Stimulated activated CD4-positive, alpha-beta T cell treated with anti-CD3 and anti-CD28 coated beads, Interleukin-12 subunit alpha, Interleukin-12 subunit beta, amount 100 ng/mL, for 4 hours (primary cell): ENCODE data around the gene CPOX.
"Not testable (repeated sequence)": the region's sequence is repeated elsewhere in the genome, so short reads cannot be mapped to it uniquely, and the experiment has no call there.

Experiments
- DNase-seq: peaks from one replicate; pipeline ENCODE4 v3.0.0-alpha.2; 2020

Gene CPOX

GRCh38 chr3:98560911-98561310, 32.5 kb downstream of the CPOX start:
- DNase-seq, result no peak

DNA sequence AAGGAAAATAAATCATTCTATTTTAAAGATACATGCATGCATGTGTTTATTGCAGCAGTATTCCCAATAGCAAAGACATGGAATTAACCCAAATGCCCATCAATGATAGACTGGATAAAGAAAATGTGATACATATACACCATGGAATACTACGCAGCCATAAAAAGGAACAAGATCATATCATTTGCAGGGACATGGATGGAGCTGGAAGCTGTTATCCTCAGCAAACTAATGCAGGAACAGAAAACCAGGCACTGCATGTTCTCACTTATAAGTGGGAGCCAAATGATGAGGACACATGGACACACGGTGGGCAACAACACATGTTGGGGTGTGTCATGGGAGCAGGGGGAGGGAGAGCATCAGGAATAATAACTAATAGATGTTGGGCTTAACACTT, 33.6 kb downstream of the CPOX start:
- not testable (repeated sequence) for DNase-seq

- DNase-seq, result no peak
These were observed 35.1 kb downstream of the CPOX start for GRCh38 chr3:98558100-98558827.

DNA sequence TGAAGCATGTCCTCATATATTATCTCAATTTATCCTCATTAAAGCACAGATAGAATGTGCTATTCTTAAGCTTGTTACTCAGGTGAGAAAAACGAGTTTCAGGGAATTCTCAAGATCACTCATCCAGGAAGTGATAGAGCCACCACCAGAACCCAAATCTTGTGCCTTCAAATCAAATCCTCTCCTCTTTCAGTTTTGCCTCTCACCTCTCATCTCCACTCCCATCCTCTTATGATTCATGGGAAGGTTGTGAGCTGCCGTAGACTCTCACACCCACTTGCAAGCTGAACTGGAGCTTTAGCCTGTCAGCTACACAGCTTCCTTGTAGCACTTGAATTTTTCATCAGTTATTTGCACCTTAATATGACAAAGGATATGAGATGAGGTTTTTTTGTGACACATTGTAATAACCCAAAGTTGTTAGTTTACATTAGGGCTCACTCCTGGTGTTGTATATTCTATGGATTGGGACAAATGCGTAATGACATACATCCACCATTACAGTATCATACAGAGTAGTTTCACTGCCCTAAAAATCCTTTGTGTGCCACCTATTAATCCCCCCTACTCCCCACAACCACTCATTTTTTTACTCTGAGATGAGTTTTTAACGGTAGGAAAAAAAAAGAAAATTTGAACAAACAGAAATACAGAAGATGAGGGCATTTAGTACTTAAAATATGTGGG, 35.9 kb downstream of the CPOX start:
- DNase-seq, result peak; percentile 37

DNA sequence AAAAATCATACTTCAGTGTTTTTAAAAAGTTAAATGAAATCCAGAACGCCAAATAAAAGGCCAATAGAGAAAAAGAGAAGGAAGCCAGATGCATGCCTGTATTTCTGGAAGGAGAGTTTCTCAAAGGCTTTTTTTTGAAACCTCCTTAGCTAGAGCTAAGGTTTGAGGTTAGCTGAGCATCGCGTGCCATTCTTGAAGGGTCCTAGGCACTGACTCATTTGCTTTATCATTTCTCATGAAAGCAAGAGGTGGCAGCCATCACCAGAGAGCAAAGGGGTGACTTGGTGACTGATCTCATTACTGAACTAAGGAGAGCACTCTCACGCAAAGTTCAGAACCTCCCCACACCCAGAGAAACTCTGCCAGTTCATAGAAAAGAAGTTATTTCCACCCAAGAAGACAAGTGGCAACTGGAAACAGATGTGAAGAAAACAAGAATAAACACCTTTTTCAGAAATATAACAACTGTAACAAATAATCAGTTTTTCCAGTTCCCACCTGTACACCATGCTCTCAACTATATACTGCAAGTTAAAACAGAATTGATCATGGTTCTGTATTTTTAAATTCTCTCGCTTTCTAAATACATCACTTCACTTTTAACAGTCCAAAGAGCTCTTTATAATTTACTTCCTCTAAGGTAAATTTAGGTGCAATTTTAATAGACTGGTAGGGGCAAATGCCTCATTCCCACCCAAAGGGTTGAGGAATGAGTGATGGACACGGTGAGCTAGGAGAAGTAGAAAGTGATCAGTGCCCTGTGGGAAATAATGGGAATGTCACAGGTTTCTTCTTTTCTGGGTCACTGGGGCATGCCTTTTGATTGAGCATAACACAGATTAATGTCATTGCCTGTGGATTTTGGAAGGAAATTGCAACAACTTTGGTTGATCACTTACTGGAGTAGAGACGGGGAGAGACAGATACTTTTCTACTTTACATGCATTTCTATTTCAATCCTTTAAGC, 37.0 kb downstream of the CPOX start:
- peak; percentile 52 for DNase-seq

GRCh38 chr3:98555025-98555379, 38.4 kb downstream of the CPOX start:
- DNase-seq, result no peak

GRCh38 chr3:98554580-98554979, 38.8 kb downstream of the CPOX start:
- DNase-seq, result no peak

DNA sequence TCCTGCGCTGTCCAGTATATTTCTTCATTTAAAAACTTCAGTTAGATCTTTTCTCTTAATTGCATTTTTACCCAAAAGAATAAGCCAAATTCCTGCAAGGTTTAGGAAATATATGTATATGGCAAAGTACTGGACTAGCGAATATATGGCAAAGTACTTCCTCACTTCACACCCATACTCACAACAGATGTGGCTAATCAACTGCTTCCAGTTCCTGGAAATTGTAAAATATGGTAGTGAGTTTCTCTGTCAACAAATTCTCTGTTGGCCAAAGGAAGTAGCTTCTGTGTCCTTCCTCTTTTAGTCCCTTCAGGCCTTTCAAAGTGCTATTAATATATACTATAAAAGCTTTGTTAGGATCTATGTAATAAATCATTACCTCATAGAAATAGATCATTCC, 39.7 kb downstream of the CPOX start:
- DNase-seq, result no peak

DNA sequence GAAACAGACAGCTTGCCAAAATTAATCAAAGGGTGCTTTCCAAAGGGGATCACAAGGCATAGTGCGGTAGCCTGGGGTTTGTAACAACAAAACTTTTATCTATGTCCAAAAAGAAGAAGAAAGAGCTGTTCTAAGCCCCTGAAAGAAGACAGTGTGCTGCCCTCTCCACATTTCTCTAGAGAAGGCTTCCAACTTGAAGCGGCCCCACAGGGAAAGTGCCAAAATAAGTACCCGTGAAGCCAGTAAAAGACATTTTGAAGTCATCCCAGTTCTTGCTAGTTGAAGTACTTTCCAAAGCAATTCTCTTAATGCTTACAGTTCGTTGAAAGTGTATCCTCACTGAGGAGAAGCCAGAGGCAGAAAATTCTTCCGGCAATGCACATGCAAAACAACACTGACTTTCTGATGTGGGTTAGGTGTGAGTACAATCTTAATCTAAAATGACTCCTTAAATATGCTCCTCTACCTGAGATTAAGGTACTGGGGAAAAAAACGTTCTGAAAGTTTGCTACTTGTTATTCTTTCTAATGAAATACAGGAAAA, 40.3 kb downstream of the CPOX start:
- no peak for DNase-seq

DNA sequence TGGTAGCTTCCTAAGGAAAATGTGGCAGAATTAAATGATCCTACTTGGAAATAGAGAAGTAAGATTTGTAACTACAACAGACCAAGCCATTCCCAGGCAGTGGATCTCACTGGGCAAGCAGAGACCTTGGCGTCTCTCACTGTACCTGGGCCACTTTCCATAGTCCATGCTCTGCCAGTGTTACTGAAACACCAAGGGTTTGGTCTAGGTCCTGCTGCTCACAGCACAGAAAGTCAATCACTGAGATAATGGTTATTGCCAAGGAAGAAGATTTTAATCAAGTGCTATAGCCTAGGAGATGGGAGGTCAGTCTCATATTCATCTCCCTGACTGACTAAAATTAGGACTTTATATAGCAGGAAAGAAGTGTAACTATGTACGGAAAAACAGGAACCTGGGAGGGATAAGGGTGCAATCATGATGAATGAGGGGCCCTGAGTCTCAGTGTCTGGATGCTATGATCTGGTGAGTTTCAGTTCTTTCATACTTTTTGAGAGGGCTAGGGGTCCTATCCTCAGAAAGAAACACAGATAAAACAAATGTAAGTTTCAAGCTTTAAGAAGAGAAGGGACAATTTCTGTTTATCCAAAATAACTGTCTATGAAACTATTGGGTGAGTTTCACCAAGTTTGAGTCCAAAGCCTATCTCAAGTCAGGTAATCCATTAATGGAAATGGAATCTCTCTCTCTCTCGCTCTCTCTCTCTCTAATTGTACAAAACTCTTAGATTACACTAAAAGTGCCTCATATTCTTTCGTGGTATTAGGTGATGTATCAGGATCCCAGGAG, 41.0 kb downstream of the CPOX start:
- DNase-seq, result no peak

DNA sequence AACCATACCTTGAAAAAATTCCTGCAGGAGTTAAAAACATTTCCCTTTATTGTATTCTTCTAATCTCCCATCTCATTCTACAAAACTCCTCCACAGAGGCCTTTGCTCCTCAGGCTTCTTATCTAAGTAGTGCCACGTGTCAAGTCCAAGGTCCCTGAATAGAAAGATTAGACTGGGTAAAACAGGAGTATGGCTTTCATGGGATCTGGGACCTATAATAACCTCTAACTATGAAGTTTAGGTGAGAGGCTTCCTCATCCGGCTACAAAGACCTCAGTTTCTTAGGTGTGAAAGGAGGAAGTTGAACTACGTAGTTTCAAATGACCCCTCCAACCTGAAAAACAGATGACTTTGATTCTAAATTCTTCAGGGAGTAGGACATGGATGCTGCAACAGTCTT, 41.7 kb downstream of the CPOX start:
- no peak for DNase-seq

- no peak for DNase-seq
These were observed 42.2 kb downstream of the CPOX start for GRCh38 chr3:98551236-98551635.

DNA sequence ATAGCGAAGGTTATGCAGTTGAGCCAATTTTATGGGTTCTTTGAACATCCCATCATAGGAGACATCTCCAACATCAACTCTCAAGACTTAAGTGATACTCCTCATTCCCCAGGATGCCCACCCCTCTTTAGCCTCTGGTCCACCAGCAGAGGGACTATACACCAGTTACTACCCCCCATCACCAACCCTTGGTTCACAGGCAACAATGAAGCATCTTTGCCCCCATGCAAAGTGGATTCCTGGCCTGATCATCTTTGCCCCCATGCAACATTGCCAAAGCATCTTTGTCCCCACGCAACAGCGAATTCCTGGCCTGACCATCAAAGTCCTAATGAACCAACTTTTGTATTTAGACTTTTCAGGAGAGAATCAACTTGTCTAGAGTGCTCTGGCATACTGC, 42.6 kb downstream of the CPOX start:
- no peak for DNase-seq

- no peak for DNase-seq
These were observed 44.9 kb downstream of the CPOX start for GRCh38 chr3:98548544-98548943.

DNA sequence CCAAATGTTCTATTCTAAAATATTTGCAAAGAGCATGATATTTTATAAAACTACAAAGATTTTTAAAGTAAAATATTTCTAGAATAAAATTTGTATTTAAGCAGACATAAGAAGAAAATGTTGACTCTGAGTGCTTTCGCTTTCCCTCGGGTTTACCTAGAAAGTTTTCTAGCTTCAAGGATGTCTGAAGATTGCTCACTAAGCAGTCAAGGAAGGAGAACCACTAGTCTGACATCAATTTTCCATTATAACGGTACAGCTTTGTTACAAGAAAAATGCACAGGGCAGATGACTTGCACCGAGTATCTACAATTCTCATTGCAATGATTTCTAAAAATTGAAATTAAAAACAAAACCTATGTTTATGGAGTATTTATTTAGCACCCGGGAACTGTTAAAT, 47.5 kb downstream of the CPOX start:
- DNase-seq, result no peak

DNA sequence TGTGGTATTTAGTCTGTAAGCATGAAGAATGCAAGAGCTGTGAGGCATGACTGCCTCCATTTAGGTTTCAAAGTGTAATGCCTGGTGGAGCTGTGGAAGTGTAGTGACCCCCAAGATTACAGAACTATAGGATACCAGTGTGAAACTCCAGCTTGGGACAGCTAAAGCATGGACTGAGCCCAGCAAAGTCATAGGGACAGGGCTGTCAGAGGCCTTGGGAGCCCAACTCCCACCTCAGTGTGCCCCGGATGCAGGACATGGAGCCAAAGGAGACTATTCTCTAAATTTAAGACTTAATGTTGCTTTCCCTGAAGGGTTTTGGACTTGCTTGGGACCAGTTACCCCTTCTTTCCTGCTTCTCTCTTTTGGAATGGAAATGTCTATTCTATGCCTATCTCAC, 50.8 kb downstream of the CPOX start:
- no peak for DNase-seq

- no peak for DNase-seq
These were observed 51.7 kb downstream of the CPOX start for GRCh38 chr3:98541695-98542094.

DNA sequence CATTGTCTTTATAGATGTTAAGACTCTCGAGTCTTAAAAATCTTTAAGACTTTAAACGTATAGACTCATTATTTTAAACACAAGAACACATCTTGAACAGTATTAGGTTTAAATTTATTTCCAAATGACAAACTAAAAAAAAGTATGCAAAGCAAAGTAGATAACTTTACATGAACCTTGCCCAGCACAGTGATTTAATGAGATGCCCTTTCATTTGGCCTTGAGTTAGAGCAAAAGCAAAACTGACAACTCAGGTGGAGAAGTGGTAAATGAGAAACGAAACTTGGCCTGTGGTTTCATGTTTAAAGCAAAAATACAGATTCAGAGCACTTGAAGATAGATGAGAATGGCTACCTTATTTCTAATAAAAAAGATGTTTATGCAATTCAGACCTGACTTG, 53.1 kb downstream of the CPOX start:
- DNase-seq, result no peak

GRCh38 chr3:98536456-98537017, 56.9 kb downstream of the CPOX start:
- no peak for DNase-seq

GRCh38 chr3:98534734-98535133, 58.7 kb downstream of the CPOX start:
- DNase-seq, result no peak

- no peak for DNase-seq
These were observed 59.2 kb downstream of the CPOX start for GRCh38 chr3:98534168-98534567.
